SK-N-SH treated with all-trans-retinoic acid at 6 μM for 48 hours (cell line): ENCODE measurements around the gene MAGEC1.

ENCODE experiments used
- BACH2 ChIP-seq: fragments of 250-450 bp; sonication (Bioruptor Pico); IDR thresholded peaks from 2 replicates; pipeline ENCODE4 v1.9.0; 2021; ENCODE audit warnings: mild to moderate bottlenecking, borderline replicate concordance
- ZNF565 ChIP-seq: fragments of 450-650 bp; formaldehyde crosslinking; conservative IDR thresholded peaks from 2 replicates; pipeline ENCODE4 v1.5.0; 2020; ENCODE audit warnings: low read depth, mild to moderate bottlenecking, moderate library complexity
- TF ChIP-seq, protein P1 (sequence below): fragments of 250-450 bp; sonication (Bioruptor Pico); IDR thresholded peaks from 2 replicates; pipeline ENCODE4 v1.8.0; 2020; ENCODE audit warnings: mild to moderate bottlenecking, moderate library complexity, borderline replicate concordance
- TF ChIP-seq, protein P2 (sequence below): fragments of 250-450 bp; sonication (Bioruptor Pico); IDR thresholded peaks from 2 replicates; pipeline ENCODE4 v1.5.1; 2020; ENCODE audit warnings: low read depth, mild to moderate bottlenecking, moderate library complexity

DNA sequence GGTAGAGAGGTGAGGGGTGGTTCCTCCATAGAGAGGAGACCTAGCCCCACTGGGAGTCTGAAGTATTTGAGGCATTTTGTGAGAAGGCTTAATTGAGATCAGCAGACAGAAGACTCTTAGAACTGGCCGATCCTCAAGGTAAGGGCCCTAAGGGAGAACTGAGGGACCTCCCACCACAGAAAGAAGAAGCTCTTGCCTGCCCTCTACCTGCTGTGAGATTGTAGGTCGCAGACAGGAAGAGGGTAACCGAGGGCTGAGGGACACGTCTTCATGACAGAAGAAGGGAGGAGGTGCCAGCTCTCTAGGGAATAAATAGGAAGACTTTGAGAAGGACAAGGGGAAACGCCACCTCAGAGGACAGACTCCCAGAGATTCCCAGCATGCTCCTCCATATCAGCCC lies 24.1 kb upstream of the MAGEC1 start:
- TF ChIP-seq, protein P1, sequence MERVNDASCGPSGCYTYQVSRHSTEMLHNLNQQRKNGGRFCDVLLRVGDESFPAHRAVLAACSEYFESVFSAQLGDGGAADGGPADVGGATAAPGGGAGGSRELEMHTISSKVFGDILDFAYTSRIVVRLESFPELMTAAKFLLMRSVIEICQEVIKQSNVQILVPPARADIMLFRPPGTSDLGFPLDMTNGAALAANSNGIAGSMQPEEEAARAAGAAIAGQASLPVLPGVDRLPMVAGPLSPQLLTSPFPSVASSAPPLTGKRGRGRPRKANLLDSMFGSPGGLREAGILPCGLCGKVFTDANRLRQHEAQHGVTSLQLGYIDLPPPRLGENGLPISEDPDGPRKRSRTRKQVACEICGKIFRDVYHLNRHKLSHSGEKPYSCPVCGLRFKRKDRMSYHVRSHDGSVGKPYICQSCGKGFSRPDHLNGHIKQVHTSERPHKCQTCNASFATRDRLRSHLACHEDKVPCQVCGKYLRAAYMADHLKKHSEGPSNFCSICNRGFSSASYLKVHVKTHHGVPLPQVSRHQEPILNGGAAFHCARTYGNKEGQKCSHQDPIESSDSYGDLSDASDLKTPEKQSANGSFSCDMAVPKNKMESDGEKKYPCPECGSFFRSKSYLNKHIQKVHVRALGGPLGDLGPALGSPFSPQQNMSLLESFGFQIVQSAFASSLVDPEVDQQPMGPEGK (CRISPR knock-in tag), result no peak
- TF ChIP-seq, protein P2, sequence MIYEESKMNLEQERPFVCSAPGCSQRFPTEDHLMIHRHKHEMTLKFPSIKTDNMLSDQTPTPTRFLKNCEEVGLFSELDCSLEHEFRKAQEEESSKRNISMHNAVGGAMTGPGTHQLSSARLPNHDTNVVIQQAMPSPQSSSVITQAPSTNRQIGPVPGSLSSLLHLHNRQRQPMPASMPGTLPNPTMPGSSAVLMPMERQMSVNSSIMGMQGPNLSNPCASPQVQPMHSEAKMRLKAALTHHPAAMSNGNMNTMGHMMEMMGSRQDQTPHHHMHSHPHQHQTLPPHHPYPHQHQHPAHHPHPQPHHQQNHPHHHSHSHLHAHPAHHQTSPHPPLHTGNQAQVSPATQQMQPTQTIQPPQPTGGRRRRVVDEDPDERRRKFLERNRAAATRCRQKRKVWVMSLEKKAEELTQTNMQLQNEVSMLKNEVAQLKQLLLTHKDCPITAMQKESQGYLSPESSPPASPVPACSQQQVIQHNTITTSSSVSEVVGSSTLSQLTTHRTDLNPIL, result no peak
- TF ChIP-seq ZNF565 (CRISPR knock-in tag) (no peak), BACH2 (CRISPR knock-in tag) (no peak)
